ENCODE measurements around the gene MMP1. TPM values are rescaled to one million over a fixed set of nuclear protein-coding genes. Genes with fewer than 3 reads are reported as not detected.

Gene MMP1
- total RNA-seq, 1 experiment from 2014 or later = 33.5 TPM

- intact Hi-C loops (cut with micrococcal nuclease; ENCODE audit: unreplicated experiment) = no loop called here
- Mint-ChIP-seq H3K4me3 (ENCODE audit: low read depth, unreplicated experiment) (no peak overlapping the region), H3K9me3 (ENCODE audit: low read depth, unreplicated experiment) (no peaks in the 10 kb centered on the region), H3K36me3 (ENCODE audit: insufficient read depth, unreplicated experiment) (no peaks in the 10 kb centered on the region), H3K27me3 (ENCODE audit: unreplicated experiment) (no peaks in the 10 kb centered on the region), H3K4me1 (ENCODE audit: low read depth, unreplicated experiment) (no peaks in the 10 kb centered on the region), H3K27ac (ENCODE audit: unreplicated experiment) (no peak overlapping the region)
- DNase-seq = no peak
- CTCF ChIA-PET = no interaction called here
- no TSS peak for BruUV-seq (replicated peaks)
- no peak for TF ChIP-seq CTCF (IDR thresholded peaks at IDR 0.05; ENCODE audit: unreplicated experiment)
Observed at GRCh38 chr11:102773386-102773785, 24.6 kb downstream of the MMP1 start.

DNA sequence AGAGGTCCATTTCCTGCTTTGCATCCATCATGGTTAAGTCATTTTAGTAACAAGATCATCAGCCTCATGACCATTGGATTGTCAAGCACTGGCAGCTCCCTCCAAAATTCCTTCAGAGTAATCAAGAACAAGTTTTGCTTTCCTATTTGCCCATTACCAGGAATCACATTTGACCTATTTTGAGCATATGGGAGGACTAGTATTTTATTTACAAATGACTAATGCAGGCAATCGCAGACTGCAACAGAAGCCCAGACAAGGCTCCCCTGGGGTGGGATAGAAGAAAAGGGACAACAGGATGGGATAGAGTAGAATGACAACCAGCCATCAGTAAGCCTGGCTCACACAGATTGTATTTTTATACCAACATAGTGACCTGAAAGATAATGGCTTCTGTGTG lies 26.6 kb downstream of the MMP1 start:
- Mint-ChIP-seq H3K9me3 (ENCODE audit: low read depth, unreplicated experiment) (no peaks in the 10 kb centered on the region), H3K27me3 (ENCODE audit: unreplicated experiment) (no peaks in the 10 kb centered on the region), H3K4me3 (ENCODE audit: low read depth, unreplicated experiment) (no peak overlapping the region), H3K4me1 (ENCODE audit: low read depth, unreplicated experiment) (no peaks in the 10 kb centered on the region), H3K27ac (ENCODE audit: unreplicated experiment) (no peak overlapping the region), H3K36me3 (ENCODE audit: insufficient read depth, unreplicated experiment) (no peaks in the 10 kb centered on the region)
- TF ChIP-seq CTCF (IDR thresholded peaks at IDR 0.05; ENCODE audit: unreplicated experiment) = no peak
- no TSS peak for BruUV-seq (replicated peaks)
- DNase-seq = no peak
- intact Hi-C loops (cut with micrococcal nuclease; ENCODE audit: unreplicated experiment) = no loop called here
- CTCF ChIA-PET = no interaction called here

GRCh38 chr11:102770191-102770590 lies 27.8 kb downstream of the MMP1 start:
- TF ChIP-seq CTCF (IDR thresholded peaks at IDR 0.05; ENCODE audit: unreplicated experiment) = no peak
- Mint-ChIP-seq H3K36me3 (ENCODE audit: insufficient read depth, unreplicated experiment) (no peaks in the 10 kb centered on the region), H3K9me3 (ENCODE audit: low read depth, unreplicated experiment) (no peaks in the 10 kb centered on the region), H3K27me3 (ENCODE audit: unreplicated experiment) (no peaks in the 10 kb centered on the region), H3K4me1 (ENCODE audit: low read depth, unreplicated experiment) (no peaks in the 10 kb centered on the region), H3K27ac (ENCODE audit: unreplicated experiment) (no peak overlapping the region), H3K4me3 (ENCODE audit: low read depth, unreplicated experiment) (no peak overlapping the region)
- no TSS peak for BruUV-seq (replicated peaks)
- CTCF ChIA-PET = no interaction called here
- intact Hi-C loops (cut with micrococcal nuclease; ENCODE audit: unreplicated experiment) = no loop called here
- no peak for DNase-seq

GRCh38 chr11:102767800-102768199 lies 30.2 kb downstream of the MMP1 start:
- BruUV-seq (replicated peaks) = no TSS peak
- DNase-seq = no peak
- Mint-ChIP-seq H3K27ac (ENCODE audit: unreplicated experiment) (no peak overlapping the region), H3K4me1 (ENCODE audit: low read depth, unreplicated experiment) (no peaks in the 10 kb centered on the region), H3K36me3 (ENCODE audit: insufficient read depth, unreplicated experiment) (no peaks in the 10 kb centered on the region), H3K4me3 (ENCODE audit: low read depth, unreplicated experiment) (no peak overlapping the region), H3K9me3 (ENCODE audit: low read depth, unreplicated experiment) (no peaks in the 10 kb centered on the region), H3K27me3 (ENCODE audit: unreplicated experiment) (peaks cover 17% of the 10 kb centered on the region)
- CTCF ChIA-PET = no interaction called here
- no peak for TF ChIP-seq CTCF (IDR thresholded peaks at IDR 0.05; ENCODE audit: unreplicated experiment)
- intact Hi-C loops (cut with micrococcal nuclease; ENCODE audit: unreplicated experiment) = no loop called here

- BruUV-seq (replicated peaks) = no TSS peak
- Mint-ChIP-seq H3K27ac (ENCODE audit: unreplicated experiment) (no peak overlapping the region), H3K4me3 (ENCODE audit: low read depth, unreplicated experiment) (no peak overlapping the region), H3K9me3 (ENCODE audit: low read depth, unreplicated experiment) (no peaks in the 10 kb centered on the region), H3K36me3 (ENCODE audit: insufficient read depth, unreplicated experiment) (no peaks in the 10 kb centered on the region), H3K27me3 (ENCODE audit: unreplicated experiment) (peaks cover 17% of the 10 kb centered on the region), H3K4me1 (ENCODE audit: low read depth, unreplicated experiment) (peaks cover 3% of the 10 kb centered on the region)
- intact Hi-C loops (cut with micrococcal nuclease; ENCODE audit: unreplicated experiment) = no loop called here
- TF ChIP-seq CTCF (IDR thresholded peaks at IDR 0.05; ENCODE audit: unreplicated experiment) = no peak
- CTCF ChIA-PET = no interaction called here
- no peak for DNase-seq
Observed at GRCh38 chr11:102763440-102763839, 34.5 kb downstream of the MMP1 start.
